ENCODE measurements around the gene GALNT3.

DNA sequence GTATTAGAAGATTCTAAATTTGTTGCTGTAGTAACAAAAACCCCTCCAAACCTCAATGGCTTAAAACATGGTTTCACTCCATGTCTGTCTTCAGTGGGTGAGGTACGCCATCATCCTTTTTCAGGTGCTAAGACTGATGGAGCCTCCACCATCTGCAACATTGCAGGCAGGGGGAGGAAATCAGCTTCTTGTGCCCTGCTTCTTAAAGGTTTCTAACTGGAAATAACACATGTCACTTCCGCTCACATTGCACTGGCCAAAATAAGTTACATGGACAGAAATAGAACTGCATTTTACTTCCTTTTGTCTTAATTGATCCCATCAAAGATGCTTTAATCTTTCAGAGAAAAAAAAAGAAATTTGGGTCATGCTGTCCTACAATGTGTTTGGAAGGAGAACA is 94.1 kb downstream of the GALNT3 start:
- TF ChIP-seq, protein P1, sequence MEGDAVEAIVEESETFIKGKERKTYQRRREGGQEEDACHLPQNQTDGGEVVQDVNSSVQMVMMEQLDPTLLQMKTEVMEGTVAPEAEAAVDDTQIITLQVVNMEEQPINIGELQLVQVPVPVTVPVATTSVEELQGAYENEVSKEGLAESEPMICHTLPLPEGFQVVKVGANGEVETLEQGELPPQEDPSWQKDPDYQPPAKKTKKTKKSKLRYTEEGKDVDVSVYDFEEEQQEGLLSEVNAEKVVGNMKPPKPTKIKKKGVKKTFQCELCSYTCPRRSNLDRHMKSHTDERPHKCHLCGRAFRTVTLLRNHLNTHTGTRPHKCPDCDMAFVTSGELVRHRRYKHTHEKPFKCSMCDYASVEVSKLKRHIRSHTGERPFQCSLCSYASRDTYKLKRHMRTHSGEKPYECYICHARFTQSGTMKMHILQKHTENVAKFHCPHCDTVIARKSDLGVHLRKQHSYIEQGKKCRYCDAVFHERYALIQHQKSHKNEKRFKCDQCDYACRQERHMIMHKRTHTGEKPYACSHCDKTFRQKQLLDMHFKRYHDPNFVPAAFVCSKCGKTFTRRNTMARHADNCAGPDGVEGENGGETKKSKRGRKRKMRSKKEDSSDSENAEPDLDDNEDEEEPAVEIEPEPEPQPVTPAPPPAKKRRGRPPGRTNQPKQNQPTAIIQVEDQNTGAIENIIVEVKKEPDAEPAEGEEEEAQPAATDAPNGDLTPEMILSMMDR (IDR thresholded peaks at IDR 0.05), result no peak
- no peak for TF ChIP-seq POLR2A (IDR thresholded peaks at IDR 0.05)
